Superior temporal gyrus (tissue), 1 donor: Measurements from ENCODE around the gene PRKCG.

Experiments
- DNase-seq: peaks from one replicate; pipeline ENCODE4 v3.0.0-alpha.2; 2016; ENCODE audit errors: extremely low spot score

The PRKCG gene

DNA sequence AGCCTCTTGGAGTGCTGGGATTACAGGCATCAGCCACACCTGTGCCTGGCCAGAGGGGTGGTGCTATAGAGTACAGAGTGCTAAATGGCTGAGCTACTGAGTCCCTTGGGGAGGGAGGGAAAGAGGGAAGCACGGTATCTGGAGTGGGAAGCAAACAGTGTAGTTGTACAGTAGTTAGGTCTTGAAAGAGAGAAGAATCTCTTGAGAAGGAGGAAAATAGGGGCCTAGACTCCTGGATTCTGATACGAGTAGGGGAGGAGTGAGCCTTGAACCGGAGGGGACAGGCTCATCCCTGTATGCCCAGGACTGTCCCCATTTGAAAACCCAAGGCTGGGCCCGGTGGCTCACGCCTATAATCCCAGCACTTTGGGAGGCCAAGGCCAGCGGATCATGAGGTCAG lies 9.2 kb upstream of the PRKCG start:
- DNase-seq: no peak

DNA sequence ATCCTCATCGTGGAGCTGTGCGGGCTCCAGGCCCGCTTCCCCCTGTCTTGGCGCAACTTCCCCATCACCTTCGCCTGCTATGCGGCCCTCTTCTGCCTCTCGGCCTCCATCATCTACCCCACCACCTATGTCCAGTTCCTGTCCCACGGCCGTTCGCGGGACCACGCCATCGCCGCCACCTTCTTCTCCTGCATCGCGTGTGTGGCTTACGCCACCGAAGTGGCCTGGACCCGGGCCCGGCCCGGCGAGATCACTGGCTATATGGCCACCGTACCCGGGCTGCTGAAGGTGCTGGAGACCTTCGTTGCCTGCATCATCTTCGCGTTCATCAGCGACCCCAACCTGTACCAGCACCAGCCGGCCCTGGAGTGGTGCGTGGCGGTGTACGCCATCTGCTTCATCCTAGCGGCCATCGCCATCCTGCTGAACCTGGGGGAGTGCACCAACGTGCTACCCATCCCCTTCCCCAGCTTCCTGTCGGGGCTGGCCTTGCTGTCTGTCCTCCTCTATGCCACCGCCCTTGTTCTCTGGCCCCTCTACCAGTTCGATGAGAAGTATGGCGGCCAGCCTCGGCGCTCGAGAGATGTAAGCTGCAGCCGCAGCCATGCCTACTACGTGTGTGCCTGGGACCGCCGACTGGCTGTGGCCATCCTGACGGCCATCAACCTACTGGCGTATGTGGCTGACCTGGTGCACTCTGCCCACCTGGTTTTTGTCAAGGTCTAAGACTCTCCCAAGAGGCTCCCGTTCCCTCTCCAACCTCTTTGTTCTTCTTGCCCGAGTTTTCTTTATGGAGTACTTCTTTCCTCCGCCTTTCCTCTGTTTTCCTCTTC lies 8.0 kb upstream of the PRKCG start:
- no peak for DNase-seq

DNA sequence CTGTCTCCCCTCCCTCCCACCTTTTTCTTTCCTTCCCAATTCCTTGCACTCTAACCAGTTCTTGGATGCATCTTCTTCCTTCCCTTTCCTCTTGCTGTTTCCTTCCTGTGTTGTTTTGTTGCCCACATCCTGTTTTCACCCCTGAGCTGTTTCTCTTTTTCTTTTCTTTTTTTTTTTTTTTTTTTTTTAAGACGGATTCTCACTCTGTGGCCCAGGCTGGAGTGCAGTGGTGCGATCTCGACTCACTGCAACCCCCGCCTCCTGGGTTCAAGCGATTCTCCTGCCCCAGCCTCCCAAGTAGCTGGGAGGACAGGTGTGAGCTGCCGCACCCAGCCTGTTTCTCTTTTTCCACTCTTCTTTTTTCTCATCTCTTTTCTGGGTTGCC lies 7.4 kb upstream of the PRKCG start:
- DNase-seq: no peak

DNA sequence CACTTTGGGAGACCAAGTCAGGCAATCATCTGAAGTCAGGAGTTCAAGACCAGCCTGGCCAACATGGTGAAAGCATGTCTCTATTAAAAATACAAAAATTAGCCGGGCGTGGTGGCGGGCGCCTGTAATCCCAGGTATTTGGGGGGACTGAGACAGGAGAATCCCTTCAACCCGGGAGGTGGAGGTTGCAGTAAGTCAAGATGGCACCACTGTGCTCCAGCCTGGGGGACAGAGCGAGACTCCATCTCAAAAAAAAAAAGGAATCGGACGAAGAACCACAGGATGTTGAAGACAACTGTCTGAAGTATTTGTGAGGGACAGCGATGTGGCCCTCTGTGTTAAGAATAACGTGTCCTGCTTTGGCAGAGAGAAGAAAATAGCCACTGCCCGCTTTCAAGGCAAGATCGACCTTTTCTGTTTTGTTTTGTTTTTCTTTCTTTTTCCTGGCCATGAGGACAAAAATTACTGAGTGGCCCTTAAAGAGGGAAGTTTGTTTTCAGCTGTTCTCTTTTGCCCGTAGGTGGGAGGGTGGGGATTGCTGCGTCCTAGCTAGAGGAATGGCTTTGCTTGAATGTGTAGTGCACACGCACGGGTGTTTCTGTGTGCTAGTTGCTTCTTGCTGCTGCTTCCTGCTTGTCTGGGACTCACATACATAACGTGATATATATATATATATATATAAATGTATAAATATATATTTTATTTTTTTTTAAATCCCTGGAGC lies 6.2 kb upstream of the PRKCG start:
- DNase-seq: no peak

- DNase-seq: no peak
Observed at GRCh38 chr19:53876651-53877224, 5.3 kb upstream of the PRKCG start.

GRCh38 chr19:53877361-53877766 lies 4.6 kb upstream of the PRKCG start:
- no peak for DNase-seq

GRCh38 chr19:53878776-53879139 lies 3.2 kb upstream of the PRKCG start:
- DNase-seq: no peak

DNA sequence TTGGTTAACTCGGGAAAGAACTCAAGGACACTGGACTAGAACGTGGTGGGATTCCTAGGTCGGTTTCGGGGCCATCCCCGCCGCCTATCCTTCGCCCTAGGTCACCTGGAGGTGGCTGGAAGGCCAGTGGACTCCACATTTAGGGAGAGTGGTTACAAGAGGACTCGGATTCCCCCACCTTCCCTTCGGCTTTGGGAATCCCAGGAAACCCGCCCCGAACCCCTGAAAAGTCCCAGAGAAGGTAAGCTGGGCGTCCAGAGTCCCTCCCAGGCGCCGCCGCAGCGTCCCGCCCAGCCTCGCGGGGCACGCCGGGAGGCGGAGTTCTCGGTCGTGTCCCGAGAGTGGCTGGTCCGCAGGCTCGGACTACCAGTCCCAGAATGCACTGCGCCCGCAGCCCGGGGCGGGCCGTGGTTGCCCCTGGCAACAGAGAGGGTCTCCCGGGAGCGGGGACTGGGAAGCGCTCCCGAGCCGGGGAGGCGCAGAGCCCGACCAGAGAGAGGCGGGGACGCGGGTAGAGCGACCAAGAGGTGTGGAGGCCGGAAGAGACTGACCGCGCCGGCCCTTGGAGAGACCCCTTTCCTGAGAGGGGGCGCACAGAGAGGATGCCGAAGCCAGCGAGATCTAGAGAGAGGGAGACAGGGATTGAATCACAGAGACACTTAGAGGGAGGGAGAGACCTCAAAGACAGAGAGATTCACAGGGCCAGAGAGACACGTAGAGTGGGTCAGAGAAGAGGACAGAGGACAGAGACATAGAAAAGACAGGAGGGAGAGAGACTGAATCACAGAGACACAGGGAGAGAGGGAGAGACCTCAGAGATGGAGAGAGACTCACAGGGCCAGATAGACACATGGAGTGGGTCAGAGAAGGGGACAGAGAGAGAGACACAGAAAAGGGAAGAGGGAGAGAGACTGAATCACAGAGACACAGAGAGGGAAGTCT lies 2.6 kb upstream of the PRKCG start:
- DNase-seq: peak; percentile 91

- no peak for DNase-seq
Observed at GRCh38 chr19:53880711-53881481, 1.1 kb upstream of the PRKCG start.

- DNase-seq: no peak
Observed at GRCh38 chr19:53882391-53883050, 524 bp downstream of the PRKCG start.

DNA sequence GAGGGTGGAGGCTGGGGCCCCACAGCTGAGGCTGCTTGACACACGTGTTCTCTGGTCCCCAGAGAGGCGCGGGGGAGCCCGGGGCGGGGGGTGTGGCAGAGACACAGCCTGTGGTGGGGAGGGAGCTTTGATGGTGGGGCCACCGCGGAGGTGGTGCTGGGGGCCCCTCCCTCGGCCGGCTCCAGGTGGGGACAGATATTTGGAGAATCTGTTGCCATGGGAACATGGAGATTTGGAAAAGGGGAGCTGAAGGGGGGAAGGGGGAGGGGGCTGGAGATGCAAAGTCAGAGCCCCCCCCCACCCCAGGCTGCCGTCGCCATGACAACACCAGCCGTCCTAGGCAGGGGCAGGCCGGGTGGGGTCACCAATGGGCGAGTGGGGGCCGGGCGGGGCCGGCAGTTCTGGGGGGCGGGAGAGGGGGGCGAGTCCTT lies 1.2 kb downstream of the PRKCG start:
- DNase-seq: no peak

DNA sequence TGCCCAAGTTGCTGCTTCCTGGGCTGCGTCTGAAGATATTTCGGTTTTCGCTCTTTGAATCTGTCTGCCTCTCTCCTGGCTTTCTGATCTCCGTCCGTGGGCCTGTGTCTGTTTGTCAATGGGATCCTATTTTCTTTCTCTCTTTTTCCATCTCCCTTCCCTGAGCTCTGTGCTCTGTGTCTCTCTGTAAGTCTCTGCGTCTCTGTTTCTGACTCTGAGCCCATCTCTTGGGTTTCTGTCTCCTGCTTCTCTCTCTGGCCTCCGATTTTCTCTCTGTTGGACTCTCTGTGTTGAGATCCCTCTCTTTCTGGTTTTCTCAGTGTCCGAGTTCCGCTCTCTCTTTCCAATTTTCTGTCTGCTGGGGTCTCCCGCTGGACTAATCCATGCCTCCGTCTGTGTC lies 1.7 kb downstream of the PRKCG start:
- no peak for DNase-seq

DNA sequence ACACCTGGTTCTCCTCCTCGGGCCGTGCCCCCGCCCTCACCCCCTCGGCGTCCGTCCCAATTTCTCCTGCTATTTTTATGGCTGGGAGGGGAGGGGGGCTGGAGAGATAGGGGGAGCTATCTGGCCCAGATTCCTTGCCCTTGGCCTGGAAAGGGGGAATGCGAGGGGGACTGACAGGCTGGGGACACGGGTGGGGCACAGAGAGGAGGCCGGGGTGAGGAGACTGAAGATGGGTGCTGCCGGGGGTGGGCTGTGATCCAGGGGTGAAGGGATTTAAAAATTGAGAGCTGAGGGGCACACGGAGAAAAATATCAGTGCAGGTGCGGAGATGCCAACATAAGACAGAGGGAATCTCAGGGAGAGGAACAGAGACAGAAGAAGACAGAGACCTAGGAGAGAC lies 2.3 kb downstream of the PRKCG start:
- DNase-seq: no peak

GRCh38 chr19:53885036-53885435 lies 3.0 kb downstream of the PRKCG start:
- no peak for DNase-seq

DNA sequence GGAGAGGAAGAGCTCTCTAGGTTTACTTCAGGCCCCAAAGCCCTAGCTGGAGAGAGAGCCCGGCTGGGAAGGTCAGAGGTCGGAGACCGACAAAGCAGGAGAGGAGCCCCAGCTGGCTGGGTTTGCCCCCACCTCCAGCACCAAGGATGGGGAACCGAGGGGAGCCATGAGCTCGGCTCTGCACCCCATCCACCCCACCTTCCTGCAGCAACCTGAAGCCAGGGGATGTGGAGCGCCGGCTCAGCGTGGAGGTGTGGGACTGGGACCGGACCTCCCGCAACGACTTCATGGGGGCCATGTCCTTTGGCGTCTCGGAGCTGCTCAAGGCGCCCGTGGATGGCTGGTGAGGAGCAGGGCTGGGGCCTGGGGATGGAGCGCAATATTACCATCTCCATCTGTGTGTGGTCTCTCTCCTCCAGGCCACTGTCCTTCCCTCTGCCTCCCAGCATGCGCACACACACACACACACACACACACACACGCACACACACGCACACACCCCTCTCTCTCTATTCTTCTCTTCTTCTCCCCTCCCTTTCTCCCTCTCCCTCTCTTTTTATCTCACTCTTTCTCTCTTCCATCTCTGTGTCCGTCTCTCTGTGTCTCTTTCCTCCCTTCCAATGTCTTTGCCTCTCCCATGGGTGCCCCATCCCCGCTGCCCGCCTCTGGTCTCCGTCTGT lies 10.4 kb downstream of the PRKCG start:
- DNase-seq: no peak

- no peak for DNase-seq
Observed at GRCh38 chr19:53892981-53893325, 11.0 kb downstream of the PRKCG start.

DNA sequence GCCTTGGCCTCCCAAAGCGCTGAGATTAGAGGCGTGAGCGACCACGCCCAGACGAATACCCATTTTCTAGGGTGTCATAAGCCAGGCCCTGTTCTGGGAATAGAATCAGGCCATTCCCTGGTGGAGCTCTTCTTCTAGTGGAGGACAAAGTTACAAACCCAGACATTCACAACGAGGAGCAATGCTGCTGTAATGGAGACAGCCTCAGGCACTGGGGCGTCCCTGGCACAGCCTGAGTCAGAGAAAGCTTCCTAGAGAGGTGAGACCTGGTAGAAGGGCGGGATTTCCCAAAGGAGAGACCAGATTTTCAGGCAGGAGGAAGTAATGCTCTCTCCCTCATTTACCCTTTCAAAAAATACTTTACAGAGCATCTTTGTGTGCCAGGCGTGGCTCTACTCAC lies 12.7 kb downstream of the PRKCG start:
- DNase-seq: no peak

DNA sequence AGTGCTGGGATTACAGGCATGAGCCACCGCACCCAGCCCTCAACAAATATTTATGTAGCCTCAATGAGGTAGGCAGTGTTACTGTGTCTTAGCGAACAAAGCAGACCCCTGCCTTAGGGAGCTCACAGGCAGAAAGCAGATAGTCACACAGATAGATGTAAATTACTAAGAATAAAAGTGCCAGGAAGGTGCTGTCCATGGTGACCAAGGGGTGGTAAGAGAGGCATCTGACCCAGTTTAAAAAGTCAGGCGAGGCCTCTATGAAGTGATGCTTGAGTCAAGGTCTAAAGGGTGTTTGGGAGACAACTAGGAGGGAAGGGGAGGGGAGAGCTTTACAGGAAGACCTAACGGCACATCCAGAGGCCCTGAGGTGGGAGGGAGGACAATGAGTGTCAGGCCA lies 14.7 kb downstream of the PRKCG start:
- no peak for DNase-seq

DNA sequence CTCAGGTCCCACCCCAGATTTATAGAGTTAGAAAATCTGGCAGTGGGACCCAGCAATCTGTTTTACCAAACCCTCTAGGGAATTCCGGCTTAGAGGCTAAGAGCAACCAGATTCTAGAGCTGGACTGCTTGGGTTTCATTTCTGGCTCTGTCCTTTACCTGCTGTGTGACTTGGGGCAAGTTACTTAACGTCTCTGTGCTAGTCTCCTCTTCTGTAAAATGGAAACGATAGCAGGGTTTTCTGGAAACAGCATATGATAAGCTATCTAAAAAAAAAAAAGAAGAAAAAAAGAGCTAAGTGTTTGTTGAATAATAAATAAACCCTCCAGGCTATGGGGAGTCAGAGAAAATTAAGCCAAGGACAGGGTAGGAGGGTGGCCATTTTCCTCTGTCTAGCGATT lies 15.5 kb downstream of the PRKCG start:
- DNase-seq: no peak

GRCh38 chr19:53898166-53898565 lies 16.2 kb downstream of the PRKCG start:
- DNase-seq: no peak
